H9 (cell line): Measurements from ENCODE around the gene AGMO. TPM values are rescaled to one million over a fixed set of nuclear protein-coding genes. Genes with fewer than 3 reads are reported as not detected.

Source experiments
- DNase-seq: peaks from one replicate; pipeline ENCODE4 v3.0.0-alpha.2; 2017
- H2AFZ ChIP-seq: one replicate; pipeline ENCODE4 v1.6.1; 2013; ENCODE audit warnings: mild to moderate bottlenecking, low read length, control low read depth, moderate library complexity
- H2AK5ac ChIP-seq: 2 replicates; pipeline ENCODE4 v1.6.1; 2013; ENCODE audit warnings: low read length, control low read depth, mixed read lengths; ENCODE audit not compliant: insufficient read length
- H2BK120ac ChIP-seq: one replicate; pipeline ENCODE4 v1.6.1; 2013; ENCODE audit warnings: low read depth, mild to moderate bottlenecking, low read length, control low read depth, inconsistent platforms; ENCODE audit not compliant: poor library complexity, severe bottlenecking
- H2BK12ac ChIP-seq: 2 replicates; pipeline ENCODE4 v1.6.1; 2013; ENCODE audit warnings: low read length, control low read depth, mixed read lengths, low read depth; ENCODE audit not compliant: insufficient read length
- H2BK15ac ChIP-seq: 2 replicates; pipeline ENCODE4 v1.6.1; 2013; ENCODE audit warnings: low read depth, low read length, control low read depth
- H2BK20ac ChIP-seq: one replicate; pipeline ENCODE4 v1.6.1; 2013; ENCODE audit warnings: low read depth, mild to moderate bottlenecking, low read length, control low read depth, inconsistent platforms; ENCODE audit not compliant: poor library complexity, severe bottlenecking
- H2BK5ac ChIP-seq: 2 replicates; pipeline ENCODE4 v1.6.1; 2013; ENCODE audit warnings: low read length, control low read depth, mixed read lengths; ENCODE audit not compliant: insufficient read length
- H3K14ac ChIP-seq: 2 replicates; pipeline ENCODE4 v1.6.1; 2013; ENCODE audit warnings: low read length, control low read depth; ENCODE audit not compliant: insufficient read depth
- H3K18ac ChIP-seq: 2 replicates; pipeline ENCODE4 v1.6.1; 2013; ENCODE audit warnings: low read depth, mild to moderate bottlenecking, mixed read lengths, low read length, control low read depth; ENCODE audit not compliant: insufficient read length
- H3K23ac ChIP-seq: 2 replicates; pipeline ENCODE4 v1.6.1; 2013; ENCODE audit warnings: low read length, control low read depth, mixed read lengths, low read depth; ENCODE audit not compliant: insufficient read length
- H3K23me2 ChIP-seq: 2 replicates; pipeline ENCODE4 v1.6.1; 2013; ENCODE audit warnings: low read depth, mild to moderate bottlenecking, mixed read lengths, low read length, control low read depth; ENCODE audit not compliant: insufficient read length, poor library complexity, severe bottlenecking
- H3K27ac ChIP-seq: 2 replicates; pipeline ENCODE4 v1.5.1; 2013; ENCODE audit warnings: low read length, control low read depth, mixed read lengths, low read depth; ENCODE audit not compliant: insufficient read length
- H3K27me3 ChIP-seq: 2 replicates; pipeline ENCODE4 v1.6.1; 2013; ENCODE audit warnings: low read length, control low read depth, inconsistent platforms; ENCODE audit not compliant: insufficient read depth
- H3K4ac ChIP-seq: 2 replicates; pipeline ENCODE4 v1.6.1; 2013; ENCODE audit warnings: low read depth, mild to moderate bottlenecking, control low read depth, inconsistent platforms, low read length, moderate library complexity
- H3K4me1 ChIP-seq: 2 replicates; pipeline ENCODE4 v1.6.1; 2013; ENCODE audit warnings: low read length, control low read depth, inconsistent platforms; ENCODE audit not compliant: insufficient read depth
- H3K4me2 ChIP-seq: 2 replicates; pipeline ENCODE4 v1.6.1; 2013; ENCODE audit warnings: low read length, control low read depth, mixed read lengths; ENCODE audit not compliant: insufficient read length, insufficient read depth
- H3K56ac ChIP-seq: 2 replicates; pipeline ENCODE4 v1.6.1; 2013; ENCODE audit warnings: low read depth, mild to moderate bottlenecking, mixed read lengths, low read length, control low read depth; ENCODE audit not compliant: insufficient read length
- H3K79me1 ChIP-seq: 2 replicates; pipeline ENCODE4 v1.6.1; 2013; ENCODE audit warnings: low read depth, mild to moderate bottlenecking, moderate library complexity, low read length, control low read depth, inconsistent platforms; ENCODE audit not compliant: insufficient read depth, poor library complexity, severe bottlenecking
- H3K79me2 ChIP-seq: 2 replicates; pipeline ENCODE4 v1.6.1; 2013; ENCODE audit warnings: low read length, control low read depth, inconsistent platforms; ENCODE audit not compliant: insufficient read depth
- H3K9ac ChIP-seq: 2 replicates; pipeline ENCODE4 v1.6.1; 2013; ENCODE audit warnings: low read length, control low read depth, mixed read lengths; ENCODE audit not compliant: insufficient read length; ENCODE audit errors: extremely low read depth
- H3K9me3 ChIP-seq: one replicate; pipeline ENCODE4 v1.6.1; 2013; ENCODE audit warnings: low read depth, low read length, inconsistent platforms; ENCODE audit not compliant: control insufficient read depth
- H3T11ph ChIP-seq: one replicate; pipeline ENCODE4 v1.6.1; 2013; ENCODE audit warnings: mild to moderate bottlenecking, low read length, control low read depth, inconsistent platforms
- H4K20me1 ChIP-seq: one replicate; pipeline ENCODE4 v1.6.1; 2013; ENCODE audit not compliant: control insufficient read depth, insufficient read length, insufficient read depth
- H4K5ac ChIP-seq: 2 replicates; pipeline ENCODE4 v1.6.1; 2013; ENCODE audit warnings: low read depth, mild to moderate bottlenecking, mixed read lengths, low read length, control low read depth; ENCODE audit not compliant: insufficient read length
- H4K8ac ChIP-seq: replicated peaks from 2 replicates; pipeline ENCODE4 v1.6.1; 2013; ENCODE audit warnings: low read length, control low read depth, mixed read lengths, low read depth; ENCODE audit not compliant: insufficient read length
- H4K91ac ChIP-seq: 2 replicates; pipeline ENCODE4 v1.6.1; 2013; ENCODE audit warnings: low read depth, mild to moderate bottlenecking, moderate library complexity, mixed read lengths, low read length, control low read depth; ENCODE audit not compliant: insufficient read length
- H3K27ac Mint-ChIP-seq, 3 experiments: 2 replicates in 2 of 3; 3 replicates in 1 of 3; pipeline ENCODE4 v1.8.0; 2020 to 2021; ENCODE audit warnings: mixed read lengths in 3 of 3, mild to moderate bottlenecking in 1 of 3, moderate library complexity in 1 of 3
- H3K27me3 Mint-ChIP-seq: 2 replicates; pipeline ENCODE4 v1.8.0; 2021; ENCODE audit warnings: low read depth, mild to moderate bottlenecking, moderate library complexity, mixed read lengths
- H3K36me3 Mint-ChIP-seq, 3 experiments: 2 replicates in 2 of 3; 3 replicates in 1 of 3; pipeline ENCODE4 v1.8.0; 2020 to 2021; ENCODE audit warnings: low read depth in 3 of 3, mixed read lengths in 3 of 3; ENCODE audit not compliant: insufficient read depth in 1 of 3
- H3K4me1 Mint-ChIP-seq, 2 experiments: 2 replicates each; pipeline ENCODE4 v1.8.0; 2020; ENCODE audit warnings: mixed read lengths in 2 of 2
- H3K4me3 Mint-ChIP-seq, 2 experiments: 2 replicates in 1 of 2; 3 replicates in 1 of 2; pipeline ENCODE4 v1.8.0; 2020 to 2021; ENCODE audit warnings: mild to moderate bottlenecking in 2 of 2, mixed read lengths in 2 of 2, moderate library complexity in 1 of 2
- H3K9me3 Mint-ChIP-seq, 2 experiments: 2 replicates in 1 of 2; 3 replicates in 1 of 2; pipeline ENCODE4 v1.8.0; 2020; ENCODE audit warnings: mild to moderate bottlenecking in 2 of 2, mixed read lengths in 2 of 2, moderate library complexity in 1 of 2
- WGBS: extraction: QIAGEN DNeasy Blood & Tissue Kit; methylation state at CpG from one replicate; pipeline ENCODE4 v1.1.7; 2013; ENCODE audit warnings: missing lambda C conversion rate, low lambda C conversion rate, mixed read lengths; ENCODE audit not compliant: insufficient read length; ENCODE audit errors: extremely low coverage; 5-methylcytosine and 5-hydroxymethylcytosine counted together
- total RNA-seq: library from RNA; stranded (reverse); gene quantifications from 2 replicates; pipeline ENCODE4 v1.2.1, GENCODE V29; 2021
- TF ChIP-seq, protein P1 (sequence below): fragments of 200-600 bp; sonication (generic); conservative IDR thresholded peaks from 3 replicates; pipeline ENCODE4 v1.8.0; 2021; ENCODE audit warnings: antibody characterized with exemption, mild to moderate bottlenecking

The AGMO gene
- total RNA-seq, 1 experiment from 2014 or later = 0.70 TPM

DNA sequence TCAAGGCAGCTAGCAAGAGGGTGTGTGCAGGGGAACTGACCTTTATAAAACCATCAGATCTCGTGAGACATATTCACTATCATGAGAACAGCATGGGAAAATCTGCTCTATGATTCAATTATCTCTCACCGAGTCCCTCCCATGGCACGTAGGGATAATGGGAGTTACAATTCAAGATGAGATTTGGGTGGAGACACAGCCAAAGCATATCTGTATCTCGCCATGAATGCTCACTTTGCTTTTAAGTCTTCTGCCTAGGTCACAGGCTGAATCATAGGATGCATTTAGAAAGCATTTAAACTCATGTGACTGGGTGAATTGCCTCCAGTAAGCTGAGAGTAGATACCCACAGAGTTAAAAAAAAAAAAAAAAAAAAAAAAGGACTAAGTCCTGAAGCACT lies 220.0 kb downstream of the AGMO start:
- H2BK20ac ChIP-seq = no peak overlapping the region
- no peaks in the 10 kb centered on the region for H3K23me2 ChIP-seq
- no peak overlapping the region for H3K18ac ChIP-seq
- no peak overlapping the region for H3K4ac ChIP-seq
- no peak overlapping the region for H2AK5ac ChIP-seq
- no peak overlapping the region for H2BK12ac ChIP-seq
- H3K27me3 ChIP-seq = no peaks in the 10 kb centered on the region
- H3K14ac ChIP-seq = no peak overlapping the region
- H3K27ac Mint-ChIP-seq = no peak overlapping the region
- no peak overlapping the region for H2BK15ac ChIP-seq
- H2BK120ac ChIP-seq = no peak overlapping the region
- H3K27me3 Mint-ChIP-seq = no peaks in the 10 kb centered on the region
- no peak overlapping the region for H3K56ac ChIP-seq
- H3K9ac ChIP-seq = no peak overlapping the region
- no peaks in the 10 kb centered on the region for H4K20me1 ChIP-seq
- H3K4me3 Mint-ChIP-seq = no peak overlapping the region
- H3K9me3 ChIP-seq = peaks cover 4% of the 10 kb centered on the region
- H4K91ac ChIP-seq = no peak overlapping the region
- 0 out of 4 replicates have a peak, but pooled peaks cover 0 to 3% of the 10 kb centered on the region in 2 experiments for H3K4me1 Mint-ChIP-seq
- no peak for DNase-seq
- no peak overlapping the region for H3K4me2 ChIP-seq
- H3K79me2 ChIP-seq = no peaks in the 10 kb centered on the region
- no peaks in the 10 kb centered on the region for H3K4me1 ChIP-seq
- H3K23ac ChIP-seq = no peak overlapping the region
- H3T11ph ChIP-seq = no peak overlapping the region
- H3K27ac ChIP-seq = no peak overlapping the region
- H3K79me1 ChIP-seq = no peaks in the 10 kb centered on the region
- no peak overlapping the region for H2BK5ac ChIP-seq
- H2AFZ ChIP-seq = no peak overlapping the region
- peaks cover 17 to 26% of the 10 kb centered on the region in 2 experiments for H3K9me3 Mint-ChIP-seq
- H3K36me3 Mint-ChIP-seq = peaks cover 3 to 18% (median 6%) of the 10 kb centered on the region in 3 experiments; a peak in 5 of 7 replicates
- H4K5ac ChIP-seq = no peak overlapping the region
- TF ChIP-seq, protein P1, sequence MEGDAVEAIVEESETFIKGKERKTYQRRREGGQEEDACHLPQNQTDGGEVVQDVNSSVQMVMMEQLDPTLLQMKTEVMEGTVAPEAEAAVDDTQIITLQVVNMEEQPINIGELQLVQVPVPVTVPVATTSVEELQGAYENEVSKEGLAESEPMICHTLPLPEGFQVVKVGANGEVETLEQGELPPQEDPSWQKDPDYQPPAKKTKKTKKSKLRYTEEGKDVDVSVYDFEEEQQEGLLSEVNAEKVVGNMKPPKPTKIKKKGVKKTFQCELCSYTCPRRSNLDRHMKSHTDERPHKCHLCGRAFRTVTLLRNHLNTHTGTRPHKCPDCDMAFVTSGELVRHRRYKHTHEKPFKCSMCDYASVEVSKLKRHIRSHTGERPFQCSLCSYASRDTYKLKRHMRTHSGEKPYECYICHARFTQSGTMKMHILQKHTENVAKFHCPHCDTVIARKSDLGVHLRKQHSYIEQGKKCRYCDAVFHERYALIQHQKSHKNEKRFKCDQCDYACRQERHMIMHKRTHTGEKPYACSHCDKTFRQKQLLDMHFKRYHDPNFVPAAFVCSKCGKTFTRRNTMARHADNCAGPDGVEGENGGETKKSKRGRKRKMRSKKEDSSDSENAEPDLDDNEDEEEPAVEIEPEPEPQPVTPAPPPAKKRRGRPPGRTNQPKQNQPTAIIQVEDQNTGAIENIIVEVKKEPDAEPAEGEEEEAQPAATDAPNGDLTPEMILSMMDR = no peak
- no peak overlapping the region for H4K8ac ChIP-seq
- no CpG with 5 or more reads among the region's 4 CpGs for WGBS
